C4-2B (cell line): ENCODE measurements around the gene CACNA1H.
"Not testable (repeated sequence)": the region's sequence is repeated elsewhere in the genome, so short reads cannot be mapped to it uniquely, and the experiment has no call there.

ENCODE experiments used
- H3K27ac ChIP-seq: fragments of 450-650 bp; 2 replicates; pipeline ENCODE4 v1.5.1; 2017
- CTCF ChIP-seq: fragments of 450-650 bp; conservative IDR thresholded peaks from 2 replicates; pipeline ENCODE4 v1.5.1; 2017; ENCODE audit warnings: mild to moderate bottlenecking
- ZFX ChIP-seq: fragments of 450-650 bp; IDR thresholded peaks from 2 replicates; pipeline ENCODE4 v1.6.1; 2017

Gene CACNA1H

GRCh38 chr16:1244881-1245280 lies 92.0 kb downstream of the CACNA1H start:
- no peak overlapping the region for H3K27ac ChIP-seq
- TF ChIP-seq ZFX (no peak), CTCF (no peak)

- no peak for TF ChIP-seq ZFX
- no peak overlapping the region for H3K27ac ChIP-seq
Observed at GRCh38 chr16:1245452-1246020, 92.6 kb downstream of the CACNA1H start.

- H3K27ac ChIP-seq = not testable (repeated sequence)
Observed at GRCh38 chr16:1247903-1248537, 95.1 kb downstream of the CACNA1H start.

GRCh38 chr16:1249031-1249755 lies 96.3 kb downstream of the CACNA1H start:
- H3K27ac ChIP-seq = not testable (repeated sequence)

GRCh38 chr16:1253701-1254364 lies 100.9 kb downstream of the CACNA1H start:
- not testable (repeated sequence) for H3K27ac ChIP-seq

- H3K27ac ChIP-seq = not testable (repeated sequence)
Observed at GRCh38 chr16:1254821-1255220, 101.9 kb downstream of the CACNA1H start.

GRCh38 chr16:1255276-1256122 lies 102.6 kb downstream of the CACNA1H start, which contains the start of gene TPSD1:
TSS of gene TPSD1 (plus strand) at chr16:1256069. CDS start at chr16:1256281, 212 bp downstream.
- not testable (repeated sequence) for H3K27ac ChIP-seq

- H3K27ac ChIP-seq = not testable (repeated sequence)
Observed at GRCh38 chr16:1256296-1256873, 103.5 kb downstream of the CACNA1H start.

GRCh38 chr16:1256874-1257322 lies 104.0 kb downstream of the CACNA1H start:
- TF ChIP-seq CTCF = no peak
- TF ChIP-seq ZFX = no peak
- no peak overlapping the region for H3K27ac ChIP-seq

- TF ChIP-seq ZFX (no peak), CTCF (no peak)
- H3K27ac ChIP-seq = no peak overlapping the region
Observed at GRCh38 chr16:1257561-1258224, 104.8 kb downstream of the CACNA1H start.
